ENCODE measurements around the gene ESRRB. TPM values are rescaled to one million over a fixed set of nuclear protein-coding genes. Genes with fewer than 3 reads are reported as not detected.

ESRRB gene
- total RNA-seq, 3 donors from 2014 or later (not counting 1 experiment from before 2014, with no cell fraction given), result 0.45 to 1.3 TPM; not detected in 1

- DNase-seq, result no peak
- WGBS (ENCODE audit: insufficient coverage), result no CpG with 5 or more reads among the region's 3 CpGs
- intact Hi-C loops (cut with micrococcal nuclease), result no loop called here
Observed at GRCh38 chr14:76355771-76356170, 20.2 kb upstream of the ESRRB start.

GRCh38 chr14:76371066-76371465, 4.9 kb upstream of the ESRRB start:
- Mint-ChIP-seq H3K27me3 (ENCODE audit: low read depth in 2 of 2) (peaks cover 12 to 24% of the 10 kb centered on the region in 2 donors), H3K9me3 (no peaks in the 10 kb centered on the region), H3K27ac (no peak overlapping the region), H3K36me3 (no peaks in the 10 kb centered on the region), H3K4me1 (peaks cover 0 to under 1% of the 10 kb centered on the region in 2 donors), H3K4me3 (no peak overlapping the region)
- DNase-seq (no peak), ATAC-seq (no peak)
- H3K4me3 ChIP-seq (ENCODE audit: low read length), result no peak overlapping the region
- intact Hi-C loops (cut with micrococcal nuclease), result no loop called here
- no peaks in the 10 kb centered on the region for H3K9me3 ChIP-seq (ENCODE audit: control insufficient read depth, insufficient read depth, low read length)
- WGBS (ENCODE audit: insufficient coverage), result 91% methylated on average over 7 of the region's 7 CpGs
- no peaks in the 10 kb centered on the region for H3K4me1 ChIP-seq (ENCODE audit: control insufficient read depth, insufficient read depth, low read length)
- TF ChIP-seq, protein P1, sequence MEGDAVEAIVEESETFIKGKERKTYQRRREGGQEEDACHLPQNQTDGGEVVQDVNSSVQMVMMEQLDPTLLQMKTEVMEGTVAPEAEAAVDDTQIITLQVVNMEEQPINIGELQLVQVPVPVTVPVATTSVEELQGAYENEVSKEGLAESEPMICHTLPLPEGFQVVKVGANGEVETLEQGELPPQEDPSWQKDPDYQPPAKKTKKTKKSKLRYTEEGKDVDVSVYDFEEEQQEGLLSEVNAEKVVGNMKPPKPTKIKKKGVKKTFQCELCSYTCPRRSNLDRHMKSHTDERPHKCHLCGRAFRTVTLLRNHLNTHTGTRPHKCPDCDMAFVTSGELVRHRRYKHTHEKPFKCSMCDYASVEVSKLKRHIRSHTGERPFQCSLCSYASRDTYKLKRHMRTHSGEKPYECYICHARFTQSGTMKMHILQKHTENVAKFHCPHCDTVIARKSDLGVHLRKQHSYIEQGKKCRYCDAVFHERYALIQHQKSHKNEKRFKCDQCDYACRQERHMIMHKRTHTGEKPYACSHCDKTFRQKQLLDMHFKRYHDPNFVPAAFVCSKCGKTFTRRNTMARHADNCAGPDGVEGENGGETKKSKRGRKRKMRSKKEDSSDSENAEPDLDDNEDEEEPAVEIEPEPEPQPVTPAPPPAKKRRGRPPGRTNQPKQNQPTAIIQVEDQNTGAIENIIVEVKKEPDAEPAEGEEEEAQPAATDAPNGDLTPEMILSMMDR (IDR thresholded peaks at IDR 0.05), result no peak
- H3K36me3 ChIP-seq (ENCODE audit: control insufficient read depth, insufficient read depth, low read length), result no peaks in the 10 kb centered on the region
- H3K27ac ChIP-seq (ENCODE audit: low read length), result no peak overlapping the region
- H3K27me3 ChIP-seq (ENCODE audit: control insufficient read depth, insufficient read depth, low read length), result peaks cover 7% of the 10 kb centered on the region

More at GRCh38 chr14:76355771-76356170, 20.2 kb upstream of the ESRRB start:
- no peaks in the 10 kb centered on the region for H3K9me3 ChIP-seq (ENCODE audit: control insufficient read depth, insufficient read depth, low read length)
- H3K4me3 ChIP-seq (ENCODE audit: low read length), result no peak overlapping the region
- H3K36me3 ChIP-seq (ENCODE audit: control insufficient read depth, insufficient read depth, low read length), result no peaks in the 10 kb centered on the region
- no peak for ATAC-seq
- TF ChIP-seq, protein P1 (IDR thresholded peaks at IDR 0.05), result no peak
- Mint-ChIP-seq H3K4me1 (peaks cover 0 to 6% of the 10 kb centered on the region in 2 donors), H3K9me3 (no peaks in the 10 kb centered on the region), H3K27me3 (ENCODE audit: low read depth in 2 of 2) (peaks cover 23 to 46% of the 10 kb centered on the region in 2 donors), H3K36me3 (no peaks in the 10 kb centered on the region), H3K4me3 (no peak overlapping the region), H3K27ac (no peak overlapping the region)
- no peaks in the 10 kb centered on the region for H3K27me3 ChIP-seq (ENCODE audit: control insufficient read depth, insufficient read depth, low read length)
- H3K27ac ChIP-seq (ENCODE audit: low read length), result no peak overlapping the region
- peaks cover 2% of the 10 kb centered on the region for H3K4me1 ChIP-seq (ENCODE audit: control insufficient read depth, insufficient read depth, low read length)

GRCh38 chr14:76373456-76373855, 2.5 kb upstream of the ESRRB start:
- H3K4me1 Mint-ChIP-seq, result peaks cover 0 to 4% of the 10 kb centered on the region in 2 donors
- Histone ChIP-seq H3K9me3 (ENCODE audit: control insufficient read depth, insufficient read depth, low read length) (no peaks in the 10 kb centered on the region), H3K27ac (ENCODE audit: low read length) (no peak overlapping the region), H3K36me3 (ENCODE audit: control insufficient read depth, insufficient read depth, low read length) (no peaks in the 10 kb centered on the region), H3K4me3 (ENCODE audit: low read length) (no peak overlapping the region), H3K4me1 (ENCODE audit: control insufficient read depth, insufficient read depth, low read length) (no peaks in the 10 kb centered on the region), H3K27me3 (ENCODE audit: control insufficient read depth, insufficient read depth, low read length) (peaks cover 15% of the 10 kb centered on the region)
- no peak for DNase-seq
- H3K36me3 Mint-ChIP-seq, result no peaks in the 10 kb centered on the region
- peaks cover 26 to 35% of the 10 kb centered on the region in 2 donors for H3K27me3 Mint-ChIP-seq (ENCODE audit: low read depth in 2 of 2)
- H3K4me3 Mint-ChIP-seq, result no peak overlapping the region
- no peak for ATAC-seq
- H3K27ac Mint-ChIP-seq, result no peak overlapping the region
- TF ChIP-seq, protein P1 (IDR thresholded peaks at IDR 0.05), result no peak
- intact Hi-C loops (cut with micrococcal nuclease), result no loop called here
- WGBS (ENCODE audit: insufficient coverage), result 81% methylated on average over 3 of the region's 3 CpGs
- H3K9me3 Mint-ChIP-seq, result no peaks in the 10 kb centered on the region

- WGBS (ENCODE audit: insufficient coverage), result 55% methylated on average over 5 of the region's 7 CpGs
- peaks cover 15% of the 10 kb centered on the region for H3K27me3 ChIP-seq (ENCODE audit: control insufficient read depth, insufficient read depth, low read length)
- DNase-seq (no peak), ATAC-seq (no peak)
- H3K4me3 Mint-ChIP-seq, result no peak overlapping the region
- no peaks in the 10 kb centered on the region for H3K9me3 ChIP-seq (ENCODE audit: control insufficient read depth, insufficient read depth, low read length)
- no peak overlapping the region for H3K27ac ChIP-seq (ENCODE audit: low read length)
- H3K27ac Mint-ChIP-seq, result no peak overlapping the region
- no peaks in the 10 kb centered on the region for H3K36me3 Mint-ChIP-seq
- intact Hi-C loops (cut with micrococcal nuclease), result no loop called here
- H3K4me1 Mint-ChIP-seq, result peaks cover 0 to 4% of the 10 kb centered on the region in 2 donors
- no peaks in the 10 kb centered on the region for H3K4me1 ChIP-seq (ENCODE audit: control insufficient read depth, insufficient read depth, low read length)
- H3K27me3 Mint-ChIP-seq (ENCODE audit: low read depth in 2 of 2), result peaks cover 39 to 51% of the 10 kb centered on the region in 2 donors
- H3K36me3 ChIP-seq (ENCODE audit: control insufficient read depth, insufficient read depth, low read length), result no peaks in the 10 kb centered on the region
- no peak overlapping the region for H3K4me3 ChIP-seq (ENCODE audit: low read length)
- TF ChIP-seq, protein P1 (IDR thresholded peaks at IDR 0.05), result no peak
- no peaks in the 10 kb centered on the region for H3K9me3 Mint-ChIP-seq
Observed at GRCh38 chr14:76375484-76375883, 453 bp upstream of the ESRRB start.

Data from natural killer cell (primary cell).